Large intestine (tissue), 12 donors: ENCODE measurements around the gene BPTF. TPM values are rescaled to one million over a fixed set of nuclear protein-coding genes. Genes with fewer than 3 reads are reported as not detected.
A peak's percentile ranks its signal among the peaks of the same experiment; 100 is the strongest.
"Not testable (repeated sequence)": the region's sequence is repeated elsewhere in the genome, so short reads cannot be mapped to it uniquely, and the experiment has no call there.

Experiments used
- DNase-seq, 2 donors: peaks; one replicate each; pipeline versions ENCODE4 v3.0.0 to v3.0.0-alpha.2; 2013
- H3K27ac ChIP-seq: one replicate; pipeline ENCODE4 v1.5.1; 2013; ENCODE audit warnings: low read length
- H3K27me3 ChIP-seq: 2 replicates; pipeline ENCODE4 v1.6.1; 2013; ENCODE audit warnings: low read length; ENCODE audit not compliant: control insufficient read depth, insufficient read depth
- H3K36me3 ChIP-seq: 2 replicates; pipeline ENCODE4 v1.6.1; 2013; ENCODE audit warnings: low read length; ENCODE audit not compliant: control insufficient read depth, insufficient read depth
- H3K4me1 ChIP-seq: one replicate; pipeline ENCODE4 v1.6.1; 2013; ENCODE audit warnings: low read length; ENCODE audit not compliant: control insufficient read depth, insufficient read depth
- H3K4me3 ChIP-seq: one replicate; pipeline ENCODE4 v1.5.1; 2013; ENCODE audit warnings: low read length
- H3K9me3 ChIP-seq: one replicate; pipeline ENCODE4 v1.6.1; 2013; ENCODE audit warnings: mild to moderate bottlenecking, low read depth, low read length, moderate library complexity; ENCODE audit not compliant: control insufficient read depth
- WGBS: methylation state at CpG from one replicate; pipeline ENCODE4 v1.1.5; 2013; ENCODE audit warnings: low lambda C conversion rate; ENCODE audit not compliant: insufficient coverage; 5-methylcytosine and 5-hydroxymethylcytosine counted together
- long read RNA-seq, 11 donors: transcript quantifications; one replicate each; lab custom pipeline, GENCODE V29; 2026
- polyA plus RNA-seq: library from polyadenylated mRNA; unstranded; fragments of 120-200 nt; gene quantifications from one replicate; pipeline ENCODE4 v1.2.1, GENCODE V29; 2013

The BPTF gene
- polyA plus RNA-seq = 62.2 TPM
- long read RNA-seq, donor 1, partial matches to known transcripts = 0 of 1 reads
- long read RNA-seq, donor 1, other reads (novel, unspliced or antisense) = 0 of 1 reads
- long read RNA-seq, donor 2, partial matches to known transcripts = 0 of 4 reads
- long read RNA-seq, donor 2, other reads (novel, unspliced or antisense) = 0 of 4 reads
- long read RNA-seq, donor 3 = 0 reads
- long read RNA-seq, donor 4 = 0 reads
- long read RNA-seq, donor 5, partial matches to known transcripts = 0 of 1 reads
- long read RNA-seq, donor 5, other reads (novel, unspliced or antisense) = 0 of 1 reads
- long read RNA-seq, donor 6, partial matches to known transcripts = 14 of 16 reads
- long read RNA-seq, donor 6, other reads (novel, unspliced or antisense) = 0 of 16 reads
- long read RNA-seq, donor 7, partial matches to known transcripts = 0 of 1 reads
- long read RNA-seq, donor 7, other reads (novel, unspliced or antisense) = 0 of 1 reads
- long read RNA-seq, donor 8, full-length matches to known transcripts = 3 of 19 reads
- long read RNA-seq, donor 8, partial matches to known transcripts = 16 of 19 reads
- long read RNA-seq, donor 8, other reads (novel, unspliced or antisense) = 0 of 19 reads
- long read RNA-seq, donor 9, partial matches to known transcripts = 0 of 1 reads
- long read RNA-seq, donor 9, other reads (novel, unspliced or antisense) = 0 of 1 reads
- long read RNA-seq, donor 10, partial matches to known transcripts = 6 of 6 reads
- long read RNA-seq, donor 10, other reads (novel, unspliced or antisense) = 0 of 6 reads
- long read RNA-seq, donor 11, partial matches to known transcripts = 0 of 2 reads
- long read RNA-seq, donor 11, other reads (novel, unspliced or antisense) = 0 of 2 reads

DNA sequence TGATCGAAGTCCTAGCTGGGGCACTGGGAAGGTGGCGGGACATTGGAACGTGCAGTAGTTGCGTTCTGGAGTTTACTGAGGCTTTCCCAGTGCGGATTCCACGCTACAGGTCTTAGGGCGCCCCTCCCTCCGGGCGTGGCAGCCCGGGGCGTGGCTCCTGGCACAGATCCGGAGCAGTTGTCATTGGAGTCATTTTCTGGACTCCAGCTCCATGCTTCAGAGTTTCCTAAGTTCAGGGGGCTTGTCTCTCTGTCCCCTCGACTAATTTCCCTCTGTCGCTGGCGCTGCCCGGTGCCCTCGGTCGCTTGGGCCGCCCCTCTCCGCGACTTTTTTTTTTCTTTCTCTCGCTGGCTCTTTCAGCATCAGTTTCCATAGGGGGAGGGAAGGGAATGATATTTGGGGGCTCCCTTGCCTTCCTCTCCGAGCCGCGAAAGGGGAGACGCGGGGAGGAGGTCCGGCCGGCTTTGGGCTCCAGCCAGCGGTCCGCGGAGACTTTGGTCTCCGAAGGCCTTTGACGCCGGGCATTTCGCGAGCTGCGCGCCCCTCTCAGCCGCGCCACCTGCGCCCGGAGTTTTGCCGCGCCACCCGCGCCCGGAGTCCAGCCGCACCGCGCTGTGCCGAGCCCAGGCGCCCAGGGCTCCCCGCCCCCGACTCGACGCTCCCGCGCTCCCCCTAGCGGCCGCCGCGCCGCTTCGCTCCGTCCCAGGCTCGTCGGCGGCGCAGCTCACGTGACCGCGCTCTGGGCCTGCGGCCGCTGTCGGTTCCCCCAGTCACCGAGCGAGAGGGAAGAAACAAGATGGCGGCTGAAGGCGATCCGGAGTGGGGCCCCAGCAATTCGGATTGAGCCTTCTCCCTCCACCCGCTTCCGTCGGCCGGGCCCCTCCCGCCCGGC lies at the start of gene BPTF:
BPTF (plus strand) TSS at position 769 of the 892 bp plus-strand sequence. CDS start 222 bp downstream, outside the sequence.
- H3K36me3 ChIP-seq = no peaks in the 10 kb centered on the region
- WGBS = no CpG with 5 or more reads among the region's 88 CpGs
- H3K9me3 ChIP-seq = no peaks in the 10 kb centered on the region
- DNase-seq = peak; percentile 95
- H3K27ac ChIP-seq = peak within 1 kb of the TSS; percentile 98
- H3K4me1 ChIP-seq = peaks cover 14% of the 10 kb centered on the region
- peak within 1 kb of the TSS; percentile 86 for H3K4me3 ChIP-seq
- no peaks in the 10 kb centered on the region for H3K27me3 ChIP-seq

DNA sequence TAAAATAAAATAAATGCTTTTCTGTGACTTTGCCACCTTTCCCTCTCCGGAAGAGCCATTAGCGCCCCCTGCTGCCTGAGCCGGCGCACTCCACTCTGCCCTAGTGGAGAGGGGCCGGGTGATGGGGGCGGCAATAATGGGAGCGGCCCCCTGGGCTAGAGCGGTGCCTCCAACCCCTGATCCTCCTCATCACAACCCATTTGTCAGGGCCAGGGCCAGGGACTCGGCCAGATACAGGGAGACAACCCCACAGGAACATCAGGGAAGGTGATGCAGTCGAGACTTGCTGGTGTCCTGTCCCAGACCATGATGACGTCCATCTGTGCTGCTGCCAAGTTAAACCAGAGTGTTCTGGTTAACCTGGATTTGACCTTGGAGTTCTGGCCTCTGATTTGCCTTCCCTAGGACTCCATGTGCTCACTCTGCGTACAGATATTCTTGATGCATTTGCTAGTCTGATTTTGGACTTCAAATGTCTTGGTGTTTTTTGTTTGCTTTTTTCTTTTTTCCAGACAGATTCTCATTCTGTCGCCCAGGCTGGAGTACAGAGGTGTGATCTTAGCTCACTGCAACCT lies 46.1 kb upstream of the BPTF start:
- H3K4me1 ChIP-seq = no peaks in the 10 kb centered on the region
- DNase-seq = peak; percentile 24 to 30
- H3K9me3 ChIP-seq = no peaks in the 10 kb centered on the region
- WGBS = no CpG with 5 or more reads among the region's 13 CpGs
- H3K36me3 ChIP-seq = no peaks in the 10 kb centered on the region
- no peaks in the 10 kb centered on the region for H3K27me3 ChIP-seq
- H3K4me3 ChIP-seq = no peak overlapping the region
- H3K27ac ChIP-seq = no peak overlapping the region

DNA sequence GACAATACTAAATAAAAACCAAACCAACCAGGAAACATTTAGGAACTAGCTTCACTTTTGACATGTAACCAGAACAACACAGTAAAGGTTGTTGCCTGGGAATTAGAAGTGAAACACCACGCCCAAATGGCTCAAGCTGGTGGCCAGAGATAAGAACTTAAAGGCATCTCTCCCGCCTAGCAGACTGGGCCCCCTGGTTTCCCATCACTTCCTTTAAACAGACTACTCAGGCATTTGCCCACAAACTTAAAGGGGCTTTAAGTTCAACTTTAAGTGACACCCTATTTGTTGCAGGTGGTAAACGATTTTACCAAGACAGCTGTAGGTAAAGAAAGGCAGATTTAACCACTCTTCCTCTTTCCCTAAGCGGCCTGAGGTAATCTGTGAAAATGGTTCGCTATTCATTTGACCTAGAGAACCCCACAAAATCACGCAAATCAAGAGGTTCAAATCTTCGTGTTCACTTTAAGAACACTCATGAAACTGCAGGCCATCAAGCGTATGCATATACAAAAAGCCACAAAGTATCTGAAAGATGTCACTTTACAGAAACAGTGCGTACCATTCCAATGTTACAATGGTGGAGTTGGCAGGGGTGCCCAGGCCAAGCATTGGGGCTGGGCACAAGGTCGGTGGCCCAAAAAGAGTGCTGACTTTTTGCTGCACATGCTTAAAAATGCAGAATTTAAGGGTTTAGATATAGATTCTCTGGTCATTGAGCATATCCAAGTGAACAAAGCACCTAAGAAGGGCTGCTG lies 40.8 kb upstream of the BPTF start:
- DNase-seq = peak; percentile 36 to 43
- H3K27ac ChIP-seq = no peak overlapping the region
- no peak overlapping the region for H3K4me3 ChIP-seq
- no peaks in the 10 kb centered on the region for H3K4me1 ChIP-seq
- no peaks in the 10 kb centered on the region for H3K9me3 ChIP-seq
- H3K36me3 ChIP-seq = no peaks in the 10 kb centered on the region
- no CpG with 5 or more reads among the region's 10 CpGs for WGBS
- no peaks in the 10 kb centered on the region for H3K27me3 ChIP-seq

GRCh38 chr17:67785122-67785477 lies 40.2 kb upstream of the BPTF start:
- Histone ChIP-seq H3K27ac (no peak overlapping the region), H3K4me1 (no peaks in the 10 kb centered on the region), H3K9me3 (no peaks in the 10 kb centered on the region), H3K4me3 (no peak overlapping the region), H3K36me3 (no peaks in the 10 kb centered on the region), H3K27me3 (no peaks in the 10 kb centered on the region)
- no CpG with 5 or more reads among the region's 3 CpGs for WGBS
- DNase-seq = no peak

- H3K36me3 ChIP-seq = no peaks in the 10 kb centered on the region
- no peak overlapping the region for H3K4me3 ChIP-seq
- no peak overlapping the region for H3K27ac ChIP-seq
- no peaks in the 10 kb centered on the region for H3K4me1 ChIP-seq
- 92% methylated on average over 2 of the region's 5 CpGs for WGBS
- H3K9me3 ChIP-seq = no peaks in the 10 kb centered on the region
- DNase-seq = no peak
- no peaks in the 10 kb centered on the region for H3K27me3 ChIP-seq
Measured at GRCh38 chr17:67785504-67785903, 39.8 kb upstream of the BPTF start.

- Histone ChIP-seq H3K27me3 (no peaks in the 10 kb centered on the region), H3K9me3 (no peaks in the 10 kb centered on the region), H3K27ac (no peak overlapping the region), H3K4me3 (no peak overlapping the region), H3K36me3 (no peaks in the 10 kb centered on the region), H3K4me1 (no peaks in the 10 kb centered on the region)
- no CpG with 5 or more reads among the region's 7 CpGs for WGBS
- DNase-seq = peak; percentile 52 to 54
Measured at GRCh38 chr17:67800495-67800928, 24.8 kb upstream of the BPTF start.

DNA sequence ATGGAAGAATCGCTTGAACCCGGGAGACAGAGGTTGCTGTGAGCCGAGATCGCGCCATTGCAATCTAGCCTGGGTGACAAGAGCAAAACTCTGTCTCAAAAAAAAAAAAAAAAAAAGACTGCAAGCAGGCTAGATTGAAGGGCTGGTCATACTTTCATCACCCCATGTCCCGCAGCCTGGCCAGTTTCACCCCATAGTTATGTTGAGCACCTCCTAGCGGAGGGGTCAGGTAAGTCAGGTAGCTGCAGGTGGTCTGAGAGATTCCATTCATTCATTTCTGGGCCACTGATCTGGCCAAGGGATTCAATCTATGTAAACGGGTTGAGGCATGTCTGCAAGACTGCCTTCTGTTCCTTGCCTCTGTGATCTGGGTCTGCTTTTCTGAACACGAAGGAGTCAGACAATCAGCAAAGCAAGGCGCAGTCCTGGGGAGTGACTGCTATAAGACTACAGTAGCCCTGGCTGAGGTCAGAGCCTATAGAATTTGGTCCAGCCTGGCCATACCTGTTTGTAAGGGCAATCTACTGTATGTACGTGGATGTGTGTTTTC lies 23.6 kb upstream of the BPTF start:
- H3K27me3 ChIP-seq = no peaks in the 10 kb centered on the region
- no peak overlapping the region for H3K27ac ChIP-seq
- no peak for DNase-seq
- no peaks in the 10 kb centered on the region for H3K4me1 ChIP-seq
- no peak overlapping the region for H3K4me3 ChIP-seq
- no CpG with 5 or more reads among the region's 11 CpGs for WGBS
- no peaks in the 10 kb centered on the region for H3K9me3 ChIP-seq
- no peaks in the 10 kb centered on the region for H3K36me3 ChIP-seq

DNA sequence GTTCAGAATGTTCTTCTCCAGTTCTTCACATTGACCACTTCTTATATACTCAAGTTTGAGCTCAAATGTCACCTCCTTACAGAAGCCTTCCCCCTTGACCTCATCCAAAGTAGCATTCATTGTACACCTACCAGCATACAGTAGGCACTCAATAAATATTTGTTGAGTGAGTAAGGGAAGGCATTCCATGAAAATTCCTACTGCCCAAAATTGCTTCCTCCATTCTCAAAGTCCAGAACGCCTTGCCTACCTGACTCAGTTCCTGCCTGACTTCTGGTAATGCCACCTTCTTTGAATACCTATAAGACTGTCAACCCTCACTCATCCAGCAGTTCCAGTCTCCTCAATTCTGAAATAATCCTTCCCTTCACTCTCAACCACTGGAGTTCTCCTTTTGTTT lies 14.8 kb upstream of the BPTF start:
- Histone ChIP-seq H3K4me1 (no peaks in the 10 kb centered on the region), H3K27ac (no peak overlapping the region), H3K27me3 (no peaks in the 10 kb centered on the region), H3K4me3 (no peak overlapping the region), H3K36me3 (no peaks in the 10 kb centered on the region), H3K9me3 (no peaks in the 10 kb centered on the region)
- no CpG with 5 or more reads among the region's 1 CpG for WGBS
- no peak for DNase-seq

DNA sequence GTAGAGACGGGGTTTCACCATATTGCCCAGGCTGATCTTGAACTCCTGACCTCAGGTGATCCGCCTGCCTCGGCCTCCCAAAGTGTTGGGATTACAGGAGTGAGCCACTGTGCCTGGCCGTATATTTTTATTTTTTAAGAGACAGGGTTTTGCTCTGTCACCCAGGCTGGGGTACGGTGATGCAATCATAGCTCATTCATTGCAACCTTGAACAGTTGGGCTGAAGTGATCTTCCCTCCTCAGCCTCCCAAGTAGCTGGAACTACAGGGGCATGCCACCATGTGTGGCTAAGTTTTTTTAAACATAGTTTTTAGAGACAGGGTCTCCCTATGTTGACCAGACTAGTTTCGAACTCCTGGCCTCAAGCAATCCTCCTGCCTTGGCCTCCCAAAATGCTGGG lies 12.9 kb upstream of the BPTF start:
- DNase-seq, H3K27me3 ChIP-seq, H3K9me3 ChIP-seq, H3K27ac ChIP-seq, H3K4me3 ChIP-seq, H3K36me3 ChIP-seq, H3K4me1 ChIP-seq: not testable (repeated sequence)
- 100% methylated on average over 1 of the region's 6 CpGs for WGBS
